Measurements from ENCODE around the gene B4GALT7.

The B4GALT7 gene

GRCh38 chr5:177601577-177602457, 1.9 kb downstream of the B4GALT7 start:
- ChIA-PET CTCF (no interaction called here), POLR2A (no interaction called here)
- H3K4me3 ChIP-seq (ENCODE audit: low read depth, low read length) = no peak overlapping the region
- TF ChIP-seq, protein P1, sequence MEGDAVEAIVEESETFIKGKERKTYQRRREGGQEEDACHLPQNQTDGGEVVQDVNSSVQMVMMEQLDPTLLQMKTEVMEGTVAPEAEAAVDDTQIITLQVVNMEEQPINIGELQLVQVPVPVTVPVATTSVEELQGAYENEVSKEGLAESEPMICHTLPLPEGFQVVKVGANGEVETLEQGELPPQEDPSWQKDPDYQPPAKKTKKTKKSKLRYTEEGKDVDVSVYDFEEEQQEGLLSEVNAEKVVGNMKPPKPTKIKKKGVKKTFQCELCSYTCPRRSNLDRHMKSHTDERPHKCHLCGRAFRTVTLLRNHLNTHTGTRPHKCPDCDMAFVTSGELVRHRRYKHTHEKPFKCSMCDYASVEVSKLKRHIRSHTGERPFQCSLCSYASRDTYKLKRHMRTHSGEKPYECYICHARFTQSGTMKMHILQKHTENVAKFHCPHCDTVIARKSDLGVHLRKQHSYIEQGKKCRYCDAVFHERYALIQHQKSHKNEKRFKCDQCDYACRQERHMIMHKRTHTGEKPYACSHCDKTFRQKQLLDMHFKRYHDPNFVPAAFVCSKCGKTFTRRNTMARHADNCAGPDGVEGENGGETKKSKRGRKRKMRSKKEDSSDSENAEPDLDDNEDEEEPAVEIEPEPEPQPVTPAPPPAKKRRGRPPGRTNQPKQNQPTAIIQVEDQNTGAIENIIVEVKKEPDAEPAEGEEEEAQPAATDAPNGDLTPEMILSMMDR (IDR thresholded peaks at IDR 0.05; ENCODE audit: insufficient read depth, low read length, missing control alignments) = no peak
- DNase-seq (ENCODE audit: low read depth, low spot score) = no peak

GRCh38 chr5:177602458-177602830, 2.5 kb downstream of the B4GALT7 start:
- no peak for DNase-seq (ENCODE audit: low read depth, low spot score)
- TF ChIP-seq, protein P1 (IDR thresholded peaks at IDR 0.05; ENCODE audit: insufficient read depth, low read length, missing control alignments) = no peak
- no peak overlapping the region for H3K4me3 ChIP-seq (ENCODE audit: low read depth, low read length)
- POLR2A ChIA-PET = no interaction called here
- CTCF ChIA-PET = interaction anchor here (0.8 kb wide), 1 partner anchor 473 kb away, joined by 3 read pairs; no protein-coding TSS in a partner anchor

DNA sequence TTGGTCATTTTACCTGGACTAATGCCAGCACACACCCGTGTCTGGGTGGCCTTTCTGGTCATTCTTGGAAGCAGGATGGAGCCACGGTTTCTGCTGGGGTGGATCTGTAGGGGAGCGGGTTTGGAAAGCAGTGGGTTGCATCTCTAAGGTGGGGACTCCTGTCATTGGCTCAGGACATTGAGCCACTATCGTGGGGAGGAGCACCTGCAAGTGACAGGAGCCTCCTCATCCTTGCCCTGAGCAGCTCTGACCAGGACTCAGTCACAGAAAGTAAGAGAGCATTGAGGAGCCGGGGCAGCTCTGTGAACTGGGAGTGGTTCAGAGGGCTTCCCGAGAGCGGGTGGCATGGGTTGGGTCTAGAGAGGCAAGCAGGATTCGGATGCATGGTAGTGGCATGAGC, 3.7 kb downstream of the B4GALT7 start:
- CTCF ChIA-PET = no interaction called here
- TF ChIP-seq, protein P1 (IDR thresholded peaks at IDR 0.05; ENCODE audit: insufficient read depth, low read length, missing control alignments) = no peak
- DNase-seq (ENCODE audit: low read depth, low spot score) = no peak
- POLR2A ChIA-PET = no interaction called here
- no peak overlapping the region for H3K4me3 ChIP-seq (ENCODE audit: low read depth, low read length)

GRCh38 chr5:177604116-177604521, 4.2 kb downstream of the B4GALT7 start:
- TF ChIP-seq, protein P1 (IDR thresholded peaks at IDR 0.05; ENCODE audit: insufficient read depth, low read length, missing control alignments) = no peak
- H3K4me3 ChIP-seq (ENCODE audit: low read depth, low read length) = no peak overlapping the region
- ChIA-PET CTCF (no interaction called here), POLR2A (no interaction called here)
- DNase-seq (ENCODE audit: low read depth, low spot score) = no peak

DNA sequence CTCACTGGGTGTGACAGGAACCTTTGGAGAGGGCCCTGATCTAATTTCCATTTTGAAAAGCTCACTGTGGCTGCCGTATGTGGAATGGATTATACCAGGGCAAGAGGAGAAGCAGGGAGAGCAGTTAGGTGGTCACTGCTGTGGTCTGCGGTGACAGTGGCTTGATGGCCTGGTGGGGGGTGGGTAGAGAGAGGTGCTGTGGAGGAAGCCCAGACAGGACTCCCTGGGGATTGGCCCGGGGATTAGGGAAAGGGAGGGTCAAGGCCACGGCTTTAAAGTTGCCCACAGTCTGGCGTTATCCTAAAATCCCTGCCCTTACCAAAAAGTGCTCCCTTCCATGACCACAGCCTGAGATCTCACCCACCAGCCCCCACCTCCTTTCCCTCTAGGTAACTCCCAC, 4.7 kb downstream of the B4GALT7 start:
- TF ChIP-seq, protein P1 (IDR thresholded peaks at IDR 0.05; ENCODE audit: insufficient read depth, low read length, missing control alignments) = no peak
- CTCF ChIA-PET = no interaction called here
- POLR2A ChIA-PET = no interaction called here
- no peak for DNase-seq (ENCODE audit: low read depth, low spot score)
- no peak overlapping the region for H3K4me3 ChIP-seq (ENCODE audit: low read depth, low read length)

GRCh38 chr5:177605078-177605477, 5.1 kb downstream of the B4GALT7 start:
- POLR2A ChIA-PET = no interaction called here
- no peak for DNase-seq (ENCODE audit: low read depth, low spot score)
- CTCF ChIA-PET = no interaction called here

More at GRCh38 chr5:177605078-177605477, 5.1 kb downstream of the B4GALT7 start:
- TF ChIP-seq, protein P1 (IDR thresholded peaks at IDR 0.05; ENCODE audit: insufficient read depth, low read length, missing control alignments) = no peak
- H3K4me3 ChIP-seq (ENCODE audit: low read depth, low read length) = no peak overlapping the region

All from AG04449 (cell line).